Glutamatergic neuron (in vitro differentiated cells): ENCODE data around the gene CHMP2B. TPM values are rescaled to one million over a fixed set of nuclear protein-coding genes. Genes with fewer than 3 reads are reported as not detected.
"Not testable (repeated sequence)": the region's sequence is repeated elsewhere in the genome, so short reads cannot be mapped to it uniquely, and the experiment has no call there.

Source experiments
- DNase-seq: peaks from one replicate; pipeline ENCODE4 v3.0.0; 2022
- H3K27ac Mint-ChIP-seq: one replicate; pipeline ENCODE4 v1.8.0; 2020; ENCODE audit warnings: mild to moderate bottlenecking, mixed read lengths, inconsistent platforms; ENCODE audit not compliant: unreplicated experiment
- H3K27me3 Mint-ChIP-seq: one replicate; pipeline ENCODE4 v1.8.0; 2020; ENCODE audit warnings: mild to moderate bottlenecking, moderate library complexity, mixed read lengths, inconsistent platforms; ENCODE audit not compliant: unreplicated experiment
- H3K36me3 Mint-ChIP-seq: one replicate; pipeline ENCODE4 v1.8.0; 2020; ENCODE audit warnings: mild to moderate bottlenecking, mixed read lengths, inconsistent platforms; ENCODE audit not compliant: unreplicated experiment
- H3K4me1 Mint-ChIP-seq: one replicate; pipeline ENCODE4 v1.8.0; 2020; ENCODE audit warnings: mild to moderate bottlenecking, low read depth, mixed read lengths, inconsistent platforms; ENCODE audit not compliant: unreplicated experiment
- H3K4me3 Mint-ChIP-seq: one replicate; pipeline ENCODE4 v1.8.0; 2020; ENCODE audit warnings: mild to moderate bottlenecking, mixed read lengths, inconsistent platforms; ENCODE audit not compliant: unreplicated experiment
- H3K9me3 Mint-ChIP-seq: one replicate; pipeline ENCODE4 v1.8.0; 2020; ENCODE audit warnings: mild to moderate bottlenecking, moderate library complexity, mixed read lengths, inconsistent platforms; ENCODE audit not compliant: unreplicated experiment
- total RNA-seq: library from RNA; stranded (reverse); fragmentation: NEBNext Ultra II Directional; extraction: Animal tissue kit (Norgen Biotek cat#: 25700); gene quantifications from one replicate; pipeline ENCODE4 v1.2.1, GENCODE V29; 2021; ENCODE audit not compliant: unreplicated experiment
- TF ChIP-seq, protein P1 (sequence below): fragments of 200-600 bp; sonication (generic); IDR thresholded peaks from one replicate; pipeline ENCODE4 v1.5.0; 2021; ENCODE audit not compliant: partially characterized antibody, unreplicated experiment

Gene CHMP2B
- total RNA-seq, 1 donor from 2014 or later, result 7.2 TPM

GRCh38 chr3:87236093-87236492 is 9.0 kb downstream of the CHMP2B start:
- Mint-ChIP-seq H3K36me3 (no peaks in the 10 kb centered on the region), H3K27me3 (no peaks in the 10 kb centered on the region), H3K4me3 (no peak overlapping the region), H3K27ac (no peak overlapping the region), H3K4me1 (no peaks in the 10 kb centered on the region), H3K9me3 (no peaks in the 10 kb centered on the region)
- no peak for DNase-seq
- TF ChIP-seq, protein P1, sequence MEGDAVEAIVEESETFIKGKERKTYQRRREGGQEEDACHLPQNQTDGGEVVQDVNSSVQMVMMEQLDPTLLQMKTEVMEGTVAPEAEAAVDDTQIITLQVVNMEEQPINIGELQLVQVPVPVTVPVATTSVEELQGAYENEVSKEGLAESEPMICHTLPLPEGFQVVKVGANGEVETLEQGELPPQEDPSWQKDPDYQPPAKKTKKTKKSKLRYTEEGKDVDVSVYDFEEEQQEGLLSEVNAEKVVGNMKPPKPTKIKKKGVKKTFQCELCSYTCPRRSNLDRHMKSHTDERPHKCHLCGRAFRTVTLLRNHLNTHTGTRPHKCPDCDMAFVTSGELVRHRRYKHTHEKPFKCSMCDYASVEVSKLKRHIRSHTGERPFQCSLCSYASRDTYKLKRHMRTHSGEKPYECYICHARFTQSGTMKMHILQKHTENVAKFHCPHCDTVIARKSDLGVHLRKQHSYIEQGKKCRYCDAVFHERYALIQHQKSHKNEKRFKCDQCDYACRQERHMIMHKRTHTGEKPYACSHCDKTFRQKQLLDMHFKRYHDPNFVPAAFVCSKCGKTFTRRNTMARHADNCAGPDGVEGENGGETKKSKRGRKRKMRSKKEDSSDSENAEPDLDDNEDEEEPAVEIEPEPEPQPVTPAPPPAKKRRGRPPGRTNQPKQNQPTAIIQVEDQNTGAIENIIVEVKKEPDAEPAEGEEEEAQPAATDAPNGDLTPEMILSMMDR, result no peak

DNA sequence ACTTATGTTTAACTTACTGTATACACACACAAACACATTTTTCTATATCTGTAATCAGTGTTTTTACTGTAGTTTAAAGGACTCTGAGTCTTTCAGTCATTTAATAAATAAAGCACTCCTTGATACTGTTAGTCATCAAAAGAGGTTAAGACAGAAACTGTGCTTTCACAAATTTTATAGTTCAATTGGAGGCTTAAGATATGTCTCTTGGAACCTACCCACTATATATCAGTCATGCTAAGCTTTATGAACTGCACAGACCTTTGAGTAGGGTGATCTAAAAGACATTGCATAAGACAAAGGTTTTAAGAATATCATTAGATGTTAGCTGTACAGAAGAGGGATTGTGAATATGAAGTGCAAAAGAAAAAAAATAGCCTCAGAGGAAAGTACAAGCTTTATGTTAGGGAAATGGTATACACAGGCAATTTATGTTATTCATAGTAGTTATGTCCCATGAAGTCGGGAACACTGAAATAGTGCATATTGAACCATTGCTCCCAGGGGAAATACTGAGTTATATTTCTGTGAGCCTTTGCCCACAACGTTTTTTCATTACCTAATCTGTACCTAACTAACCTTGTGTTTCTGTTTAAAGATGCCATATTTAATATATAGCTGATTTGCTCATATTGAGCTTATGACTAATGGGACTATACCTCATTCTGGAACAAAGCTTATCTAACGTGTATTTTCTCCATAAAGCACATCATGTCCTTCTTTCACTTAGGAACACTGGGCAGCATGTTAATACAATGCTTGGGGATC is 19.7 kb downstream of the CHMP2B start:
- DNase-seq, result no peak
- H3K9me3 Mint-ChIP-seq, result no peaks in the 10 kb centered on the region
- no peaks in the 10 kb centered on the region for H3K27me3 Mint-ChIP-seq
- H3K4me1 Mint-ChIP-seq, result no peaks in the 10 kb centered on the region
- no peak overlapping the region for H3K27ac Mint-ChIP-seq
- no peak overlapping the region for H3K4me3 Mint-ChIP-seq
- TF ChIP-seq, protein P1, result no peak
- no peaks in the 10 kb centered on the region for H3K36me3 Mint-ChIP-seq

DNA sequence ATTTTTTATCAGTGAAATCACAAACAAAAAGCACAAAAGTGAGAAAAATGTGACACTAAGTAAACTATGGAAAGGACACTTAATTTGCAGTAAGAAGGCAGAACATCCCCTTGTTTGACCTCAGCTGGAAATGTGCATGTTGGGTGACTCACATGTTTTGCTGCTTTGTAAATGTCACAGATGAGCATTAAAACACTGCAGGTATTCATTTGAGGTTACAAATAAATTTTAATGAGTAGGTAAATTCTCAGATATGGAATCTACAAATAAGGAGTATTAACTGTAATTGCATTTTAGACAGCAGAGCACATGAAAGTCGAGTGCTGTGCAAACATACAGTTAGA is 20.3 kb downstream of the CHMP2B start:
- Mint-ChIP-seq H3K36me3 (no peaks in the 10 kb centered on the region), H3K4me3 (no peak overlapping the region), H3K27ac (no peak overlapping the region), H3K4me1 (no peaks in the 10 kb centered on the region), H3K9me3 (no peaks in the 10 kb centered on the region), H3K27me3 (no peaks in the 10 kb centered on the region)
- TF ChIP-seq, protein P1, result no peak
- DNase-seq, result no peak

DNA sequence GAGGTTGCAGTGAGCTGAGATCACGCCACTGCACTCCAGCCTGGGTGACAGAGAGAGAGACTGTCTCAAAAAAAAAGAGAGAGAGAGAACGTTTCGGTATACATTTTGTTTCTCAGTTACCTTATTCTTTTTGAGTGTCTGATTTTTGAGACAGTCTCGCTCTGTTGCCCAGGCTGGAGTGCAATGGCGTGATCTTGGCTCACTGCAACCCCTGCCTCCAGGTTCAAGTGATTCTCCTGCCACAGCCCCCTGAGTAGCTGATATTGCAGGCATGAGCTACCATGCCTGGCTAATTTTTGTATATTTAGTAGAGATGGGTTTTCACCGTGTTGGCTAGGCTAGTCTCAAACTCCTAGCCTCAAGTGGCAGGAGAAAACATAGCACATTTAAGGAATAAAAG is 21.1 kb downstream of the CHMP2B start:
- H3K4me1 Mint-ChIP-seq, H3K9me3 Mint-ChIP-seq, H3K27me3 Mint-ChIP-seq, H3K27ac Mint-ChIP-seq, H3K36me3 Mint-ChIP-seq, H3K4me3 Mint-ChIP-seq, DNase-seq: not testable (repeated sequence)

- no peak overlapping the region for H3K27ac Mint-ChIP-seq
- no peaks in the 10 kb centered on the region for H3K36me3 Mint-ChIP-seq
- TF ChIP-seq, protein P1, result no peak
- no peaks in the 10 kb centered on the region for H3K9me3 Mint-ChIP-seq
- no peak for DNase-seq
- H3K4me1 Mint-ChIP-seq, result peaks cover 3% of the 10 kb centered on the region
- no peak overlapping the region for H3K4me3 Mint-ChIP-seq
- H3K27me3 Mint-ChIP-seq, result no peaks in the 10 kb centered on the region
Measured at GRCh38 chr3:87248831-87249230, 21.7 kb downstream of the CHMP2B start.
